Measurements from ENCODE around the gene CPNE5. TPM values are rescaled to one million over a fixed set of nuclear protein-coding genes. Genes with fewer than 3 reads are reported as not detected.

CPNE5 gene
- total RNA-seq, 1 experiment from 2014 or later = 0.59 TPM

DNA sequence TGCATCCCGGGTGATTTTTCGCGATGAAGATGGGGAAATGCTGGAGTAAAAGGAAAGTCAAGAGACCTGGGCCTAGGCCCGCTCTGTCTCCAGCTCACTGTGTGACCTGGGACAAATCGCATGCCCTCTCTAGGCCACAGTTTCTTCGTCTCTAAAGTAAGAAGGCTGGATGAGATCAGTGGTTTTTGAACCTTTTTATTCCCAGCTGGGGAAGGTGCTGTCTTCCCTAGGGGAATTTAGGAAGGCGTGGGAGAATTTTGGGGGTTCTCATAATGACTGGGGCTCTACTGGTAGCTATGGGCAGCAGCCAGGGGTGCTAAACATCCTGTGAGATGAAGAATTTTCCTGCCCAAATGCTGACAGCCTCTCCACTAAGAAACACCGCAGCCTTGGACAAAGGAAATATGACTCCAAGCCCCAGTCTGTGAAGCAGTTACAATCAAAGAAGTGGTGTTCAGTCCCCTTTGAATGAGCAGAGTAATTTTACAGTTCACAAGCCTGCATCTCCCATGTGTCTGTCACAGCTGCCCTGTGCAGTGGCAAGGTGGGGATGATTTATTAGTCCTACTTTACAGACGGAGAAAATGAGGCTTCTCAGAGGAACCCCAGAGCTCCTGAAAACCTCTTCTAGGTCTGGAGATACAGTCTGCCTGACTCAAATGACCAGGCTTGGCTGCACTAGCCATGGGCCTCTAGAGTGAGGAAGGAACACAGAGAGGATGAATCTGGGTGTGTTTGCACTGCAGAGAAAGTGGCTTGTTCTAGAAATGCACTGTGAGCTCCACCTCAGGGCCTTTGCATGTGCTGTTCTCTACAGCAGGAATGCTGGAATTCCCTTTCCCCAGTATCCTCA lies 84.4 kb downstream of the CPNE5 start:
- DNase-seq = no peak
- Histone ChIP-seq H3K27me3 (no peaks in the 10 kb centered on the region), H3K36me3 (no peaks in the 10 kb centered on the region), H3K9me3 (no peaks in the 10 kb centered on the region), H3K4me3 (no peak overlapping the region)

DNA sequence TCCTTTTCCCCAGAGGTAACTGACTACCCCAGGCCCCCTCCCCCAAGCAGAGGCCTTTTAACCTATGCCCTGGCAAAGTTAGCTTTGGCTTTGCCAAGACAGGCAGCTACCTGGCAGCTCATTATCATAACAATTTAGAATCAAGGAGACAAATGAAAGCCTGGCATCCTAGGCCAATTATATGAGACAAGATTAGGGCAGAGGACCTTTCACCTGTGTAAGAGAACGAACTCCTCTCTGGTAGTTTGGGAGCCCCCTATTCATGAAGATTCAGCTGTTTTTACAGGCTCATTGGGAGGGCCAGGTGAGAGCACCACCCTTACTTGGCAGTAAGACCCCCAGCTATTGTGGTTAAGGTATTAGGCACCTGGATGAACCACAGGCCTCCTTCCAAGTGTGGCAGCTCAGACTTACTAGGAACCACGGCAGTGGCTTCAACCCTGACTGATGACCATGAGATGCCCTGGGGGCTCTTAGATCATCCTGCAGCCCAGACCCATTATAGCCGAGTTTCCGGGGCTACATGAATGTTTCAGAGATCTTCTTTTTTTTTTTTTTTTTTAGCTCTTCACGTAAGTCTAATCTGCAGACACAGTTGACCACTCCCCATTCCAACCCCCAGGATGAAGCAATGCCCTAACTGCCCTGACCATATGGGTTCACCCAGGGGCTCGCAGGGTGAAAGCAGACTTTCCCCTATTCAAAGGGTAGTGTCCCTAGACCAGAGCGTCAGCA lies 85.4 kb downstream of the CPNE5 start:
- Histone ChIP-seq H3K36me3 (no peaks in the 10 kb centered on the region), H3K4me3 (no peak overlapping the region), H3K27me3 (no peaks in the 10 kb centered on the region), H3K9me3 (no peaks in the 10 kb centered on the region)
- DNase-seq = no peak

GRCh38 chr6:36752886-36753506 lies 86.2 kb downstream of the CPNE5 start:
- Histone ChIP-seq H3K4me3 (no peak overlapping the region), H3K27me3 (no peaks in the 10 kb centered on the region), H3K36me3 (no peaks in the 10 kb centered on the region), H3K9me3 (no peaks in the 10 kb centered on the region)
- DNase-seq = no peak

DNA sequence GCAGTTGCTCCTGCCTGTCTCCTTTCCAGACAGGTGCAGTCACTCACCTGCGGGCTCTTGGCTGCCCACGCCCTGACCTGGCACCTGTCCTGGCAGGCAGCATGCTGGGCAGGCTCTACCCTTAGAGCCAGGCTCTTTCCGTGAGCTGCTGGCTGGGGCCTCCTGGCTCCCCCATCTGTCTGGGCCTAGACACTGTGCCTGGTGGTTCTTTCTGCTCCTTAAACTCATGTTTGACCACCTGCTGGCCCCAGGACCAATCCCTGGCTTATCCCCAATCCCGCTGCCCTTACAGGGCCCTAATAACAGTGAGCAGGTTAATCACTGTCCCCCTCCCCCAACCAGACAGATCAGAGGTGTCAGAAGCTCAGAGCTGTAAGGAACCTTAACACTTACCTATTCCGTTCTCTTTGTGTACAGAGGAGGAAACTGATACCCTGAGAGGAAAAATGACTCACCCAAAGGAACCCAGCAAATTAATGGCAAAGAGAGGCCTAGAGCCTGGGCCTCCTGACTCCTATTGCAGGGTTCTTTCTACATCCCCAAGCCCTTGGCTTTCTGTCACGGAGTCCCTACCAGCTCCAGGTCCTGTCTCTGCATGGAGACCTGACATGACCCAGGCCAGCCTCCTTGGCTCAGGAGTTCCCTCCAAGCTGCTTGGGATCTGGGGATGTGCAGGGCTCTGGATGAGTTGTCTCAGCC lies 86.9 kb downstream of the CPNE5 start:
- no peaks in the 10 kb centered on the region for H3K36me3 ChIP-seq
- no peak for DNase-seq
- no peak overlapping the region for H3K4me3 ChIP-seq
- no peaks in the 10 kb centered on the region for H3K27me3 ChIP-seq
- H3K9me3 ChIP-seq = no peaks in the 10 kb centered on the region

- DNase-seq = no peak
- Histone ChIP-seq H3K36me3 (no peaks in the 10 kb centered on the region), H3K4me3 (no peak overlapping the region), H3K27me3 (no peaks in the 10 kb centered on the region), H3K9me3 (no peaks in the 10 kb centered on the region)
Observed at GRCh38 chr6:36751833-36752186, 87.4 kb downstream of the CPNE5 start.

DNA sequence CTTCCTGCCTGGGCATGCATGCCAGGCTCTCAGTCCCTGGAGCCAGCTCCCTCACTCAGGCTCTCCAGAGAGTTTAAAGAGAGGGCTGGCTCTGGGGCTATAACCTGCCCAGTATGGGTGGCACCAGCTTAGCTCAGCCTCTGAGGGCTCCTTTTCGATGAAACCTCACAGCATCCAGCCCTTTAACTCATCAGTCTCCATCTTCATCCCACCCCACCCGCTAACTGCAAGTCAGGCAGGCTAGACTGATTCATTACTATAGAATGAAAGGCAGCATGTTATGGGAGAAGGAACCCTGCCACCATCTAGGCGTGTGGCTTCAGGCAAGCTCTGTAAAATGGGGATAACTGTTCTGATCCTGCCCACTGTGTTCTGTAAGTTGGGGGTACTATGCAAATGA lies 88.2 kb downstream of the CPNE5 start:
- Histone ChIP-seq H3K36me3 (no peaks in the 10 kb centered on the region), H3K4me3 (no peak overlapping the region), H3K9me3 (no peaks in the 10 kb centered on the region), H3K27me3 (no peaks in the 10 kb centered on the region)
- no peak for DNase-seq

DNA sequence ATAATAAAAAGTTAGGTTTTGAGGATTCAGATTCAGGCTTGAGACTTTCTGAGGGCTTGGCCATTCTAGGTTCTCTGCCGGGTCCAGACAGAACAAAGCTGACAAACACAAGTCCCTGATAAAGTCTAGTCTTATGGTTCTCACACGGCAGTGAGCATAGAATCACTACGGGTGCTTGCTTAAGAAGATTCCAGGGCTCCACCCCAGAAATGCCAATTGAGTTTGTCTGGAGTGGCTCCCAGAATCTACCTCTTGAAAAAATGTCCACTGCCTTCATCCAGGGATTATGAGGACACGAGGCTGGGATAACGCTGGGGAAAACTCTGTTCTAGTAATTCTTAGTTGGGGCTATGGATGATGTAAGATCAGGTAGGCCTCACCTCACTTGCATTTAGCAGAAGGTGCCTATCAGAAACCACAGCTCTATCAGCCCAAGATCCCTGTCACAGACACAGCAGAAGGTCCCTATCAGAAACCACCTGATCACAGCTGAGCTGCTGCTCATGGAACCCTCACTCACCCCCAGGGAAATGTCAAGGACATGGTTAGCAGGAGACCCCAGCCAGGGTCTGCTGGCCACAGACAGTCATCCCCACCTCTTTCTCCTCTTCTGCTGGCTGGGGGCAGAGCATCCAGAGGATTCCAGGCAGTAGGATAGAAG lies 89.3 kb downstream of the CPNE5 start:
- DNase-seq = no peak
- Histone ChIP-seq H3K9me3 (no peaks in the 10 kb centered on the region), H3K4me3 (no peak overlapping the region), H3K36me3 (no peaks in the 10 kb centered on the region), H3K27me3 (no peaks in the 10 kb centered on the region)

- no peak overlapping the region for H3K4me3 ChIP-seq
- no peaks in the 10 kb centered on the region for H3K27me3 ChIP-seq
- H3K36me3 ChIP-seq = no peaks in the 10 kb centered on the region
- no peak for DNase-seq
- no peaks in the 10 kb centered on the region for H3K9me3 ChIP-seq
Observed at GRCh38 chr6:36746251-36746650, 93.0 kb downstream of the CPNE5 start.

DNA sequence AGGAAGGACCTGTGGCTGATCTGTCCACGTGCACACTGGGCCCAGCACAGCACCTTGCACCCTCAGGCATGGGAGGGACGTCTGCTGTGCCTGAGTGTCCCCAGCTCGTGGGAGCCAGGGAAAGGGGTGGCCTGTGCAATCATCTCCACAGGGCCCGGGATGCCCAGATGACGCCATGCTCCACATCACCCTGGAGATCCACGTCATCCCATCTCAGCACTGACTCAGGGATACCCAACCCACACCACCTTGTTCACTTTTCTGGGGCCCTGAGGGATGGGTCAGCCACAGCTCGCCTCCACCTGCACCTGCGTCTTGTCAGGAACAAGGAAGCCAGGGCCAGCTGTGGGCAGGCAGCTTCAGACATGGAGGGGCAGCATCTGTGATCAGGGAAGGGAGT lies 93.4 kb downstream of the CPNE5 start:
- no peak for DNase-seq
- no peak overlapping the region for H3K4me3 ChIP-seq
- no peaks in the 10 kb centered on the region for H3K36me3 ChIP-seq
- no peaks in the 10 kb centered on the region for H3K9me3 ChIP-seq
- no peaks in the 10 kb centered on the region for H3K27me3 ChIP-seq

DNA sequence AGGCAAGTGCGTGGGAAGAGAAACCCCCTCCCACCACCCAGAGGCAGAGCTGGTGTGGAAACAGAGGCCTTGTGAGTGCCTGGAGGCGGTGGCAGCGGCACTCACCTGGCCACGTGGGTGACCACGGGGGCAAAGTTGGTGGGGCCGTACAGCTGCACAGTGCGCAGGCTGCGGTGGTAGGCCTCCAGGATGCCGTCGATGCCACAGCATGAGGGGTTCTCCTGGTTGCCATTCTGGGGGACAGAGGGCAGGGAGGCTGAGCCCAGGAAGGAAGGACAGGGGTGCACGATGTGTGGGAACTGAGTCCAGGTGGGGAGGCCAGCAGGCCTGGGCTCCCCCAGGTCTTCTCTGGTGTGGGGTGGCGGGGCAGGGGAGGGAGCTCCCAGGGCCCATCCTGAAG lies 94.0 kb downstream of the CPNE5 start:
- no peak for DNase-seq
- H3K36me3 ChIP-seq = no peaks in the 10 kb centered on the region
- H3K27me3 ChIP-seq = no peaks in the 10 kb centered on the region
- no peak overlapping the region for H3K4me3 ChIP-seq
- H3K9me3 ChIP-seq = no peaks in the 10 kb centered on the region

GRCh38 chr6:36744304-36744673 lies 95.0 kb downstream of the CPNE5 start:
- Histone ChIP-seq H3K36me3 (no peaks in the 10 kb centered on the region), H3K27me3 (no peaks in the 10 kb centered on the region), H3K9me3 (no peaks in the 10 kb centered on the region), H3K4me3 (no peak overlapping the region)
- DNase-seq = no peak

GRCh38 chr6:36743538-36744303 lies 95.5 kb downstream of the CPNE5 start:
- Histone ChIP-seq H3K36me3 (no peaks in the 10 kb centered on the region), H3K4me3 (no peak overlapping the region), H3K9me3 (no peaks in the 10 kb centered on the region), H3K27me3 (no peaks in the 10 kb centered on the region)
- DNase-seq = no peak

GRCh38 chr6:36743032-36743431 lies 96.2 kb downstream of the CPNE5 start:
- Histone ChIP-seq H3K9me3 (no peaks in the 10 kb centered on the region), H3K36me3 (no peaks in the 10 kb centered on the region), H3K27me3 (no peaks in the 10 kb centered on the region), H3K4me3 (no peak overlapping the region)
- no peak for DNase-seq

DNA sequence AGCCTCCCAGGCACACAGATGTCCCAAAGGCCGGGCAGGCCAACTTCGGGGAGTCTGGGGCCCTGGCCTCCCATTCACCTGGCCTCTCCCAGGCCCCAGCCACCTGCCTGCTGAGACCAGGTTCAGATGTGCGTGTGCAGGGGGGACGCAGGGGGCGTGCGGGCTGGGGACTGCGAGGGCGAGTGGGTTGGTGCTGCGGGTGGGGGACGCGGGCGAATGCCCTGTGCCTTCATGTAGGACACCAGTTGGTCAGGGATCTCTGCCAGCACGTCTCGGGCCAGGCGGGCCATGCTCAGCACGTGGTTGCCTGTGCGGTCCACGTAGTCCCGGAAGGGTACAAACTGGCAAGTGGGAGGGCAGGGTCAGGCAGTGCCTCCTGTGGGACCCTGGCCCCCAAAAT lies 97.1 kb downstream of the CPNE5 start:
- Histone ChIP-seq H3K27me3 (no peaks in the 10 kb centered on the region), H3K36me3 (no peaks in the 10 kb centered on the region), H3K9me3 (no peaks in the 10 kb centered on the region), H3K4me3 (no peak overlapping the region)
- DNase-seq = no peak

DNA sequence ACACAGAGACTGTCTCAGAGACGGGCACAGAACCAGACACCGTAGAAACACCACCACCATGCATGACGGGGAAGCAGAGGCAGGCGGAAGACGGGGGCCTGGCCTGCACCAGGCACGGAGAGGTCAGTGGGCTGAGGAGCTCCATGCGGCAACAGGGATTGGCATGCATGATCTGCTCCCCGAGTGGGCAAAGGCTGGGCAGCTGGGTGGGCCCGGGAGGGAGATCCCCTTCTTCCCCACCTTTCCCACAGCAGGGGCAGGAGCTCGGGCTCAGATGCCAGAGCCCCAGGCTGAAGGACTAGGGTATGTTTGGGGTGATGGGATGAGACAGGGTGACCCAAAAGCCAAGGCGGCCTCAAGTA lies 98.4 kb downstream of the CPNE5 start:
- no peak for DNase-seq
- no peaks in the 10 kb centered on the region for H3K36me3 ChIP-seq
- H3K9me3 ChIP-seq = no peaks in the 10 kb centered on the region
- no peaks in the 10 kb centered on the region for H3K27me3 ChIP-seq
- H3K4me3 ChIP-seq = no peak overlapping the region
